CD4-positive, CD25-positive, alpha-beta regulatory T cell (primary cell): ENCODE measurements around the gene PRRT1B. TPM values are rescaled to one million over a fixed set of nuclear protein-coding genes. Genes with fewer than 3 reads are reported as not detected.

ENCODE experiments used
- polyA plus RNA-seq, 4 donors: library from polyadenylated mRNA; unstranded; fragments of 300-500 nt; fragmentation: Illumina TruSeq; gene quantifications; one replicate each; pipeline ENCODE4 v1.2.3, GENCODE V29; 2021
- total RNA-seq: library from RNA; stranded (reverse); gene quantifications from one replicate; pipeline ENCODE4 v1.2.3, GENCODE V29; 2022

The PRRT1B gene
- total and polyA plus RNA-seq, 5 donors from 2014 or later: not detected

Other genes with a start within 250 kb of the PRRT1B start
- 239 TPM for gene PRRC2B, start 151.4 kb upstream of the PRRT1B start, total RNA-seq
- 10 to 100 TPM in 1 of 4 donors, 1 to 10 TPM in 3; 8.1 to 10.3 (median 9.5) TPM for gene PRRC2B, start 151.4 kb upstream of the PRRT1B start, polyA plus RNA-seq
- 52.3 TPM for gene POMT1, start 42.6 kb upstream of the PRRT1B start, total RNA-seq
- gene POMT1, start 42.6 kb upstream of the PRRT1B start, polyA plus RNA-seq: 10 to 100 TPM; 13.2 to 16.1 (median 14.4) TPM
- 20.9 TPM for gene UCK1, start 14.3 kb upstream of the PRRT1B start, total RNA-seq
- gene UCK1, start 14.3 kb upstream of the PRRT1B start, polyA plus RNA-seq: 10 to 100 TPM; 24.9 to 28.8 (median 27.2) TPM
- 159 TPM for gene RAPGEF1, start 194.6 kb downstream of the PRRT1B start, total RNA-seq
- 1 to 10 TPM; 3.8 to 7.3 (median 4.6) TPM for gene RAPGEF1, start 194.6 kb downstream of the PRRT1B start, polyA plus RNA-seq